Raji (cell line): ENCODE results near the gene XAGE5.
"Not testable (repeated sequence)": the region's sequence is repeated elsewhere in the genome, so short reads cannot be mapped to it uniquely, and the experiment has no call there.

ENCODE experiments used
- POLR2A ChIP-seq: IDR thresholded peaks from 2 replicates; pipeline ENCODE4 v1.6.1; 2011; ENCODE audit warnings: low read depth, low read length, control low read depth; ENCODE audit not compliant: insufficient read depth

Gene XAGE5

GRCh38 chrX:52811065-52811625, at the start of gene XAGE5:
XAGE5 (plus strand) TSS chrX:52811287; CDS start chrX:52812567, 1,280 bp downstream.
- no peak for TF ChIP-seq POLR2A

DNA sequence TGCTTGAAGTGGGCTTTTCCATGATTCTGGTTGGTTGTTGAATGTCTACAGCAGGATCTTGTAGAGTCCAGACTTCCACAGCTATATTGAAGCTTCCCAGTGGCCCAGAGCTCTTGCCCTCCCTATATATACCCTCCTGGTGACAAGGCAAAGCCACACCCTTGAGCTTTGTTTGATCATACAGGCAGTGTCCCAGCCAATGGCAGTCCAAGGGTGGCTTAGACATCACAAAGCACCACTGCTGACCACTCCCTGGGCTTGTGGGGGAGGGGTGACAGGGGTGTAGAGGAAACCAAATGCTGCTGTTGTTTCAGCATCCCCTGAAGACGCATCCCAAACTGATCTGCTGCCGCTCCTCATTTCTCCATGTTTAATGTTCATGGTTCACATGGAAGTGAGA, 13.8 kb upstream of the XAGE5 start, which contains the start of gene SPANXN5:
TSS of gene SPANXN5 (minus strand) at position 101 of the 400 bp plus-strand sequence. CDS start at position 22, 79 bp downstream.
- TF ChIP-seq POLR2A: not testable (repeated sequence)

GRCh38 chrX:52819788-52820187, 8.7 kb downstream of the XAGE5 start:
- TF ChIP-seq POLR2A: no peak

DNA sequence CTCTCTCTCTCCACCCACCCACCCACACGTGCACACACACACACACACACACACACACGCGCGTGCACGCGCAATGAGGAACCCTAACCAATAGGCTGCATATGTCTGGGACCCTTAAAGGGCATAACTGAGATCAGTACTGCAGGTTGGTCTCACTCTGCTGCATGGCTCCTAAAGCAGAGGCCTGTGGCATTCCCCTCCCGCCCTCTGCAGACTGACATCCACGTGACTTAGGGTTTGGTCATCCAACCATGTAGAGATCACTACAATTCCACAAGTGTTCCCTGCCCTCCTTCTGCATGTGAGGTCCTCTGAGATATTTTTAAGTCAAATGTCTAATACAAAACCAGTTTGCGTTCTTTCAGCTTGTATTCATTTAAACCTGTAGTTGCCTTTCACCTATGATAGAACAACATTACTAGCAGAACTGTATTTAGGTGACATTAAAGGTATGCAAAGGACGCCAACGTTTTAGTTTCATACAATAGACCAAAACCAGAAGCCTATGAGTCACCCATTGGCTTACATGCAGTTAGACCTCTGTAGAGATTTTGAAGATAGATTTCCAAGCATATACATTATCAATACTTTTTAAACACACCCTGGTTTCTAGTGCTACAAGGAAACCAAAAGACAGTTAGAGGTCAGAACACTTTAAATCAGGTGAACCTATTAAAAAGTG, 10.1 kb downstream of the XAGE5 start:
- TF ChIP-seq POLR2A: no peak

DNA sequence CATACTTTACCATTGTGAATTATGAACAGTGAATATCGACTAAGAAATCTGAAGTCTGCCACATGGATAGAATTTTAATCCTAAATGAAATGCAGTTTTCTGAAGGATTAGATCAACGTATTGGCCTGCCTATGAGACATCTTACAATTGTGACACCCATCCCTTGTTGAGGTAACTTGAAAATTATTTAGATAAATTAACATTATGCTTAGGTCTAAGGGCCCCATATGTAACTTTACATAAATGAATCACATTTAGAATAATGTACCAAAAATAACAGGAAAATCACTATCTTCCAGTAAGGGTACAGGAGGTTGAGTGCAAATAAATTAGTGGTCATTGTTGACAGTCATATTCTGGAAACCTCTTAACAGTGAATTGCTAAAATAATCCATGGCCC, 13.5 kb downstream of the XAGE5 start:
- TF ChIP-seq POLR2A: no peak

- no peak for TF ChIP-seq POLR2A
Observed at GRCh38 chrX:52830551-52830950, 19.5 kb downstream of the XAGE5 start.

- TF ChIP-seq POLR2A: no peak
Observed at GRCh38 chrX:52839137-52839536, 28.1 kb downstream of the XAGE5 start.

- no peak for TF ChIP-seq POLR2A
Observed at GRCh38 chrX:52852110-52852860, 41.2 kb downstream of the XAGE5 start.

DNA sequence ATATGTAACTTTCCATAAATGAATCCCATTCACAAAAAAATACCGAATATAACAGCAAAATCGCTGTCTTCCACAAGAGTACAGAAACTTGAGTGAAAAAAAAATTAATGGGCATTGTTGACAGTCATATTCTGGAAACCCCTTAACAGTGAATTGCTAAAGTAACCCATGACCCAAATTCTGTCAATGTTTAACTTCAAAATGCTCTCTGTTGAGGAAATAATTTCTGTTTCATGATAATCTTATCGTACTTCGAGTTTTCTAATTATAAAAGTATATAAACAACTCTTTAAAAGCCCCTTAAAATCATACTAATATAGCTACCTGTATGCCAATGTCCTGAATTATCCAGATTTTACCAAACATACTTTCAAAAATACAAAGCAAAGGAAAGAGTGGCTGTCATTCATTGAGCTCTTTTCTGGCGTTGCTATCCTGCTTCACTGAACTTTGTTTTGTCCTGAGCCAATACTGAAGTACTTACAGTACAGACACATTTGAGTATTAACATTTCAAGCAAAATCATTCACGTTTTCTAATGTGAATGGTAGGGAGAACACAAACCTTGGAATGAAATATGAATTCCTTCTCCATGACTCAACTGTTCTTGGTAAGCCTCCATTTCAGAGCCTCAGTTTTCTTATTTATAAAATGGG, 54.4 kb downstream of the XAGE5 start:
- no peak for TF ChIP-seq POLR2A
